Measurements from ENCODE around the gene REST. TPM values are rescaled to one million over a fixed set of nuclear protein-coding genes. Genes with fewer than 3 reads are reported as not detected.

REST gene
- total RNA-seq, 1 donor from 2014 or later: 74.8 TPM

- Histone ChIP-seq H4K20me1 (ENCODE audit: insufficient read depth, low read length) (no peaks in the 10 kb centered on the region), H3K36me3 (ENCODE audit: insufficient read depth, low read length) (no peaks in the 10 kb centered on the region), H3K79me2 (ENCODE audit: insufficient read depth, low read length) (no peaks in the 10 kb centered on the region), H3K4me1 (ENCODE audit: insufficient read depth, low read length) (no peaks in the 10 kb centered on the region), H3K9ac (ENCODE audit: low read length) (no peak overlapping the region), H3K27ac (ENCODE audit: low read depth, low read length) (no peak overlapping the region), H2AFZ (ENCODE audit: low read depth, low read length) (no peak overlapping the region), H3K4me3 (ENCODE audit: insufficient read depth, low read depth, low read length) (no peak overlapping the region), H3K9me3 (ENCODE audit: insufficient read depth, low read depth, low read length) (no peaks in the 10 kb centered on the region), H3K4me2 (ENCODE audit: low read length) (no peak overlapping the region), H3K27me3 (ENCODE audit: insufficient read depth, low read length) (no peaks in the 10 kb centered on the region)
- H3K9me3 Mint-ChIP-seq (ENCODE audit: unreplicated experiment): no peaks in the 10 kb centered on the region
- TF ChIP-seq EZH2 (IDR thresholded peaks at IDR 0.05; ENCODE audit: insufficient read depth, low read length) (no peak), CTCF (IDR thresholded peaks at IDR 0.05; ENCODE audit: insufficient read depth, low read depth, low read length) (no peak)
- H3K27ac Mint-ChIP-seq (ENCODE audit: unreplicated experiment): no peak overlapping the region
- no peaks in the 10 kb centered on the region for H3K36me3 Mint-ChIP-seq (ENCODE audit: low read depth, unreplicated experiment)
- H3K27me3 Mint-ChIP-seq (ENCODE audit: low read depth, unreplicated experiment): no peaks in the 10 kb centered on the region
- FAIRE-seq (no peak), DNase-seq (ENCODE audit: low read depth) (no peak)
- no peak overlapping the region for H3K4me3 Mint-ChIP-seq (ENCODE audit: unreplicated experiment)
- H3K4me1 Mint-ChIP-seq (ENCODE audit: low read depth, unreplicated experiment): peaks cover 2% of the 10 kb centered on the region
Observed at GRCh38 chr4:56874923-56875322, 32.8 kb upstream of the REST start.

GRCh38 chr4:56876264-56876663 is 31.4 kb upstream of the REST start:
- Histone ChIP-seq H3K79me2 (ENCODE audit: insufficient read depth, low read length) (no peaks in the 10 kb centered on the region), H3K27ac (ENCODE audit: low read depth, low read length) (no peak overlapping the region), H3K4me3 (ENCODE audit: insufficient read depth, low read depth, low read length) (no peak overlapping the region), H3K9ac (ENCODE audit: low read length) (no peak overlapping the region), H3K36me3 (ENCODE audit: insufficient read depth, low read length) (no peaks in the 10 kb centered on the region), H3K4me2 (ENCODE audit: low read length) (no peak overlapping the region), H3K9me3 (ENCODE audit: insufficient read depth, low read depth, low read length) (no peaks in the 10 kb centered on the region), H3K27me3 (ENCODE audit: insufficient read depth, low read length) (no peaks in the 10 kb centered on the region), H3K4me1 (ENCODE audit: insufficient read depth, low read length) (no peaks in the 10 kb centered on the region), H2AFZ (ENCODE audit: low read depth, low read length) (no peak overlapping the region), H4K20me1 (ENCODE audit: insufficient read depth, low read length) (no peaks in the 10 kb centered on the region)
- no peak for DNase-seq (ENCODE audit: low read depth)
- H3K4me3 Mint-ChIP-seq (ENCODE audit: unreplicated experiment): no peak overlapping the region
- no peaks in the 10 kb centered on the region for H3K27me3 Mint-ChIP-seq (ENCODE audit: low read depth, unreplicated experiment)
- no peak overlapping the region for H3K27ac Mint-ChIP-seq (ENCODE audit: unreplicated experiment)
- no peaks in the 10 kb centered on the region for H3K9me3 Mint-ChIP-seq (ENCODE audit: unreplicated experiment)
- FAIRE-seq: no peak
- no peaks in the 10 kb centered on the region for H3K36me3 Mint-ChIP-seq (ENCODE audit: low read depth, unreplicated experiment)
- H3K4me1 Mint-ChIP-seq (ENCODE audit: low read depth, unreplicated experiment): peaks cover 2% of the 10 kb centered on the region
- no peak for TF ChIP-seq CTCF (IDR thresholded peaks at IDR 0.05; ENCODE audit: insufficient read depth, low read depth, low read length)
- no peak for TF ChIP-seq EZH2 (IDR thresholded peaks at IDR 0.05; ENCODE audit: insufficient read depth, low read length)

- Mint-ChIP-seq H3K27ac (ENCODE audit: unreplicated experiment) (no peak overlapping the region), H3K4me1 (ENCODE audit: low read depth, unreplicated experiment) (peaks cover 2% of the 10 kb centered on the region), H3K4me3 (ENCODE audit: unreplicated experiment) (no peak overlapping the region), H3K27me3 (ENCODE audit: low read depth, unreplicated experiment) (no peaks in the 10 kb centered on the region), H3K36me3 (ENCODE audit: low read depth, unreplicated experiment) (no peaks in the 10 kb centered on the region), H3K9me3 (ENCODE audit: unreplicated experiment) (peaks cover 2% of the 10 kb centered on the region)
- Histone ChIP-seq H3K36me3 (ENCODE audit: insufficient read depth, low read length) (no peaks in the 10 kb centered on the region), H3K9ac (ENCODE audit: low read length) (no peak overlapping the region), H3K4me2 (ENCODE audit: low read length) (no peak overlapping the region), H3K4me3 (ENCODE audit: insufficient read depth, low read depth, low read length) (no peak overlapping the region), H3K79me2 (ENCODE audit: insufficient read depth, low read length) (no peaks in the 10 kb centered on the region), H3K27ac (ENCODE audit: low read depth, low read length) (no peak overlapping the region), H3K9me3 (ENCODE audit: insufficient read depth, low read depth, low read length) (no peaks in the 10 kb centered on the region), H4K20me1 (ENCODE audit: insufficient read depth, low read length) (no peaks in the 10 kb centered on the region), H3K27me3 (ENCODE audit: insufficient read depth, low read length) (no peaks in the 10 kb centered on the region), H2AFZ (ENCODE audit: low read depth, low read length) (no peak overlapping the region), H3K4me1 (ENCODE audit: insufficient read depth, low read length) (no peaks in the 10 kb centered on the region)
- TF ChIP-seq CTCF (IDR thresholded peaks at IDR 0.05; ENCODE audit: insufficient read depth, low read depth, low read length) (no peak), EZH2 (IDR thresholded peaks at IDR 0.05; ENCODE audit: insufficient read depth, low read length) (no peak)
- no peak for DNase-seq (ENCODE audit: low read depth)
- no peak for FAIRE-seq
Observed at GRCh38 chr4:56879996-56880395, 27.7 kb upstream of the REST start.

All from astrocyte (in vitro differentiated cells and primary cell).